IPS DF 6.9 (cell line): Measurements from ENCODE around the gene SELENOK.

Experiments
- DNase-seq: peaks from one replicate; pipeline ENCODE4 v3.0.0-alpha.2; 2013; ENCODE audit warnings: low read depth, low spot score
- H3K27ac ChIP-seq: one replicate; pipeline ENCODE4 v1.5.1; 2013; ENCODE audit warnings: low read length, control low read depth
- H3K27me3 ChIP-seq: 2 replicates; pipeline ENCODE4 v1.6.1; 2013; ENCODE audit warnings: mild to moderate bottlenecking, low read length; ENCODE audit not compliant: control insufficient read depth, insufficient read depth
- H3K36me3 ChIP-seq: 2 replicates; pipeline ENCODE4 v1.6.1; 2013; ENCODE audit warnings: low read length; ENCODE audit not compliant: control insufficient read depth, insufficient read depth
- H3K4me1 ChIP-seq: 2 replicates; pipeline ENCODE4 v1.6.1; 2013; ENCODE audit warnings: low read length; ENCODE audit not compliant: control insufficient read depth, insufficient read depth
- H3K4me3 ChIP-seq: 2 replicates; pipeline ENCODE4 v1.5.1; 2013; ENCODE audit warnings: mild to moderate bottlenecking, low read length
- H3K9me3 ChIP-seq: 2 replicates; pipeline ENCODE4 v1.6.1; 2013; ENCODE audit warnings: low read length, inconsistent platforms; ENCODE audit not compliant: control insufficient read depth, insufficient read depth
- WGBS: extraction: QIAGEN DNeasy Blood & Tissue Kit; methylation state at CpG from one replicate; pipeline ENCODE4 v1.1.7; 2013; ENCODE audit warnings: mixed read lengths, missing lambda C conversion rate; ENCODE audit not compliant: insufficient read length, insufficient coverage; 5-methylcytosine and 5-hydroxymethylcytosine counted together

The SELENOK gene

DNA sequence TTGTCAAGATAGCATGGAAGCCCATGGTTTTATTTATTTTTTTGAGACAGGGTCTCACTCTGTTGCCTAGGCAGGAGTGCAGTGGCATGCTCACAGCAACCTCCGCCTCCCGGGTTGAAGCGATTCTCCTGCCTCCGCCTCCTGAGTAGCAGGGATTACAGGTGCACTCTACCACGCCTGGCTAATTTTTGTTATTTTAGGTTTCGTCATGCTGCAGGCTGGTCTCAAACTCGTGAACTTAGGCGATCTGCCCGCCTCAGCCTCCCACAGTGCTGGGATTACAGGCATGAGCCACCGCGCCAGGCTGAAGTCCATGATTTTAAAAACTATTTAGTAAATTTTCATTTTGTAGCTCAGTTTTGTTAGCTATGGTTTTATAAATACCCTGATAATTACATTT, 7.0 kb downstream of the SELENOK start:
- Histone ChIP-seq H3K36me3 (no peaks in the 10 kb centered on the region; the same call in 1 of the 2 replicates), H3K27ac (no peak overlapping the region), H3K4me3 (no peak overlapping the region), H3K4me1 (no peaks in the 10 kb centered on the region), H3K27me3 (no peaks in the 10 kb centered on the region), H3K9me3 (no peaks in the 10 kb centered on the region)
- no CpG with 5 or more reads among the region's 11 CpGs for WGBS
- DNase-seq: no peak

- no peak overlapping the region for H3K27ac ChIP-seq
- no peaks in the 10 kb centered on the region for H3K4me1 ChIP-seq
- no peaks in the 10 kb centered on the region for H3K9me3 ChIP-seq
- H3K27me3 ChIP-seq: no peaks in the 10 kb centered on the region
- DNase-seq: no peak
- no CpG with 5 or more reads among the region's 4 CpGs for WGBS
- H3K36me3 ChIP-seq: no peaks in the 10 kb centered on the region; the same call in 1 of the 2 replicates
- H3K4me3 ChIP-seq: no peak overlapping the region
These were observed 8.7 kb downstream of the SELENOK start for GRCh38 chr3:53883008-53883407.

DNA sequence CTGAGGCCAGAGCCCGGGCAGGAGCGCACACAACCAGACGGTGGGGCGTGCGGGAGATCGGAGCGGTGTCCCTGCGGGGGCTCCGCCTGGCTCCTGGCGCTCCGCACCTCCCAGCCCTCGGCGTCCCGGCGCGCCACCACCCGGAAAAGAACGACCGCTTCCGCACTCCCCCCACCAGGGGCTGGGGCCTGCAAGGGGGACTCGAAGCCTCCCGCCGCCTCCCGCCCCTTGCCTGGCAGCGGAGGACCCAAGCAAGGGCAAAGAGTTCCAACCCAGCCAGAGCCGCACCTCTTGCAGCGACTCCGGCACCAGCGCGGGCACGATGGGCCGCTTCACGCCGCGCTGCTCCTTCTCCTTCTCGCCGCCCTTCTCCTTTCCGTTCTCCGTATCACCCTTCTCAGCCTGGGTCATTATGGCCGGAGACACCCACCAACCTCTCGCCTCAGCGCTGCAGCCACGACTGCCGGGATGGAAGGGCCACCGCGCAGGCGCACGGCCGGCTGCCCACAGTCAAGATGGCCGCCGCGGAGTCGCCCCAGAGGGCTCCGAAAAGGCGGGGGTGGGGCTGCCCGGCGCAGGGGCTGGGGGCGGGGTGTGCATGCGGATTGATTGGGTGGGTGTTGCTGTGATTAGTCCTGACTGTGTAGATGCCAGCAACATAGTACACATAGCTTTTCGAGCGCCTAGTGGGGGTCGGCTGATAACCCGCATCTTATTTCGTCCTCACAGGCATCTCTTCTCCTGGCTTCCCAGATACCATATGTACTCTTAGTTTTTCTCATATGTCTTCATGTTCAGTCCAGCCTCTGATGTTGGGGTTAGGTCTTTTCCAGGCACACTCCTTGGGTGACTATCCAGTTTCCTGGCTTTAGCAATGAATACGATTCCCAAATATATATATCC, 9.7 kb downstream of the SELENOK start, which contains the start of gene ACTR8:
Gene ACTR8 (minus strand): TSS at position 462 of the 903 bp plus-strand sequence. CDS start 51 bp downstream, at position 411.
- peak within 1 kb of the TSS; percentile 56 for H3K4me3 ChIP-seq
- no peaks in the 10 kb centered on the region for H3K9me3 ChIP-seq
- no peak within 1 kb of the TSS for H3K27ac ChIP-seq
- no peaks in the 10 kb centered on the region for H3K27me3 ChIP-seq
- H3K36me3 ChIP-seq: no peaks in the 10 kb centered on the region; the same call in 1 of the 2 replicates
- H3K4me1 ChIP-seq: no peaks in the 10 kb centered on the region
- no CpG with 5 or more reads among the region's 65 CpGs for WGBS
- peak; percentile 74 for DNase-seq

- Histone ChIP-seq H3K4me3 (peak overlapping the region; percentile 56; the same call in 1 of the 2 replicates), H3K27me3 (no peaks in the 10 kb centered on the region), H3K36me3 (peaks cover 4% of the 10 kb centered on the region; the same call in 1 of the 2 replicates), H3K9me3 (no peaks in the 10 kb centered on the region), H3K27ac (no peak overlapping the region), H3K4me1 (no peaks in the 10 kb centered on the region)
- WGBS: no CpG with 5 or more reads among the region's 10 CpGs
- no peak for DNase-seq
These were observed 11.0 kb downstream of the SELENOK start for GRCh38 chr3:53880396-53881345.

DNA sequence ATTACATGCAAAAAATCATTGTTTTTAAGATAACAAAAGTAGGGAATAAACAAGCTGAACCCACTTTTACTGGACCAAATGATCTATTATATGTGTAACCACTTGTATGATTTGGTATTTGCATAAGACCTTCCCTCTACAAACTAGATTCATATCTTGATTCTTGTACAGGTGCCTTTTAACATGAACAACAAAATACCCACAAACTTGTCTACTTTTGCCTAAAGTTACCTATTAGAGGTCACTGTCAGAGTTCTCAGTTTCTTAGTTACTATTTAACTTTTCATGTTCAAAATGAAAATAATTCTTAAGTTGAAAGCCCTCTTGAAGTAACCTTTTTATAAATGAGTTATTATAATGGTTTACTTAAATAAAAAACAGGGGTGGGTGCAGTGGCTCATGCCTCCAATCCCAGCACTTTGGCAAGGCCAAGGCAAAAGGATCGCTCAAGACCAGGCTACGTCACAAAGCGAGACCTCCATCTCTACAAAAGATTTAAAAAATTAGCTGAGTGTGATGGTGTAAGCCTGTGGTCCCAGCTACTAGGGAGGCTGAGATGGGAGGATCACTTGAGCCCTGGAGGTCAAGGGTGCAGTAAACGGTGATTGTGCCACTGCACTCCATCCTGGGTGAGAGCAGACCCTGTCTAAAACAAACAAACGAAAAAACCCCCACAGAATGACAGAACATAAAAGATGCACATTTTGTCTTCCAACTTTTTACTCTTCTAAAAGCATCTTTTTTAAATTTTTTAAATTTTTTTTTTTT, 25.7 kb downstream of the SELENOK start:
- no peak for DNase-seq
- Histone ChIP-seq H3K4me1 (no peaks in the 10 kb centered on the region), H3K9me3 (no peaks in the 10 kb centered on the region), H3K36me3 (peaks cover 18% of the 10 kb centered on the region; the same call in 1 of the 2 replicates), H3K27ac (no peak overlapping the region), H3K4me3 (no peak overlapping the region), H3K27me3 (no peaks in the 10 kb centered on the region)
- 100% methylated on average over 1 of the region's 5 CpGs for WGBS

DNA sequence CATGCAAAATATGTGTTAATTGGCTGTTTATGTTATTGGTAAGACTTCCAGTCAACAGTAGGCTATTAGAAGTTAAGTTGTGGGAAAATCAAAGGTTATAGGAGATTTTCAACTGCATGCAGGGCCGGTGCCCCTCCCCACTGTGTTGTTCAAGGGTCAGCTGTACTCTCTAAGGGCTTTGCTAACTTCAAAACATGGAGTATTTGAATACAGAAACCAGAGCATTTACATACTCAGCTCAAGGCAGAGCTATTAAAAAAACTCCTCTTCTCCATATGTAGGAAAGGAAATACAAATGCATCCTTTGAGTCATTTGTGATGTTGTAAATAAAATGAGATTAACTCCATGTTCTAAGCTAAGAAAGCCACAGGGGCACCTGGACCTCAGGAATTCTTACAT, 28.5 kb downstream of the SELENOK start:
- Histone ChIP-seq H3K27me3 (no peaks in the 10 kb centered on the region), H3K4me3 (no peak overlapping the region), H3K36me3 (peaks cover 2% of the 10 kb centered on the region; the same call in 1 of the 2 replicates), H3K9me3 (no peaks in the 10 kb centered on the region), H3K27ac (no peak overlapping the region), H3K4me1 (no peaks in the 10 kb centered on the region)
- no CpG with 5 or more reads among the region's 1 CpG for WGBS
- no peak for DNase-seq

- DNase-seq: no peak
- no peak overlapping the region for H3K4me3 ChIP-seq
- H3K27ac ChIP-seq: no peak overlapping the region
- no CpG with 5 or more reads among the region's 3 CpGs for WGBS
- peaks cover 2% of the 10 kb centered on the region; the same call in 1 of the 2 replicates for H3K36me3 ChIP-seq
- H3K9me3 ChIP-seq: no peaks in the 10 kb centered on the region
- no peaks in the 10 kb centered on the region for H3K4me1 ChIP-seq
- no peaks in the 10 kb centered on the region for H3K27me3 ChIP-seq
These were observed 29.4 kb downstream of the SELENOK start for GRCh38 chr3:53862241-53862640.

DNA sequence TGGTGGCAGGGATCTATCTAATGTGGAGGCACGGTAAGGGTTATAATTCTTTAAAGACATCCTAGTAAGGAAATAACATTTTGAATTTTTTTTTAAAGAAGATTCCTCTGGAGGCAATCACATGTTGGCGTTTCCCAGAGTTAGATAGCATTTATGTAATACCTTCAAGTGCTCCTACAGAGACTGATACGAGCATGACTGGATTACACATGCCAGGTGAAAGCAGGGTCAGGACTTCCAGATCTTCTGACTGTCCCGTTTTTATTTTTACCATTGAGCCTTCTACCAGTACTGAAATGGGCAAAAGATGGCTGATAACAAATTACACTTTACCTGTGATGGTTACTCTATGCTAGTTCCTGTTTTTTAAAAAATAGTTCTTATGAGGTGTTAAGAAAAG, 31.5 kb downstream of the SELENOK start:
- Histone ChIP-seq H3K9me3 (no peaks in the 10 kb centered on the region), H3K27me3 (no peaks in the 10 kb centered on the region), H3K27ac (no peak overlapping the region), H3K4me1 (no peaks in the 10 kb centered on the region), H3K4me3 (no peak overlapping the region), H3K36me3 (peaks cover 2% of the 10 kb centered on the region; the same call in 1 of the 2 replicates)
- DNase-seq: no peak
- WGBS: no CpG with 5 or more reads among the region's 4 CpGs

GRCh38 chr3:53859178-53859577, 32.5 kb downstream of the SELENOK start:
- no peaks in the 10 kb centered on the region for H3K9me3 ChIP-seq
- no peak overlapping the region for H3K27ac ChIP-seq
- no peaks in the 10 kb centered on the region for H3K27me3 ChIP-seq
- no peak for DNase-seq
- no CpG with 5 or more reads among the region's 6 CpGs for WGBS
- H3K4me3 ChIP-seq: no peak overlapping the region
- H3K4me1 ChIP-seq: no peaks in the 10 kb centered on the region
- H3K36me3 ChIP-seq: no peaks in the 10 kb centered on the region; the same call in 1 of the 2 replicates
